GM12891 (cell line): ENCODE results near the gene IQCH.

Experiments used
- POLR2A ChIP-seq: IDR thresholded peaks from 2 replicates; pipeline ENCODE4 v1.6.1; 2011; ENCODE audit warnings: low read depth, low read length, control low read depth
- POLR2AphosphoS5 ChIP-seq: IDR thresholded peaks from 2 replicates; pipeline ENCODE4 v1.6.1; 2011; ENCODE audit warnings: low read depth, low read length, control low read depth

DNA sequence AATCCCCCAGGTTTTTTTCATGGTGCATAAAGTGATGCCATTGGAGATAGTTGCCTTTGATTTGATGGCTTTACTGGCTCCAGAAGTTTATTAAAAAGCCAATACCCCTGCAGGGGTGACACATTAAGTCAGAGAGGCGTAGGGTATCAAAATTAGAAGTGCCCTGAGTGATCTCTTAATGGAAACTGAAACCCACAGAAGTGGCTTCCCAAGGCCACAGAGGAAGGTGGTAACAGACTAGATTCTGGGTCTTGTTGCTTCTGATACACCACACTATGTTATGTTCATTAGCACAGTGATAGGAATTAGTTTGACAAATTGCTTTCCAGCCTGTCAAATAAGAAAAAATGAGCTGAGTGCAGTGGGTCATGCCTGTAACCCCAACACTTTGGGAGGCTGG is 112.3 kb downstream of the IQCH start:
- TF ChIP-seq POLR2AphosphoS5 (no peak), POLR2A (no peak)
